Measurements from ENCODE around the gene ZNF19. TPM values are rescaled to one million over a fixed set of nuclear protein-coding genes. Genes with fewer than 3 reads are reported as not detected.

ZNF19 gene
- total and polyA plus RNA-seq, 9 of the 15 experiments (the other 6 are each of a cell fraction or from before 2014, with no cell fraction given), result 1.2 to 2.8 (median 1.8) TPM

GRCh38 chr16:71532366-71532765 is 43.2 kb upstream of the ZNF19 start:
- Histone ChIP-seq H3K4me1 (replicated peaks in 1 of 2; ENCODE audit: control insufficient read depth in 2 of 2, insufficient read depth in 2 of 2, low read length in 2 of 2) (no peaks in the 10 kb centered on the region), H3K9ac (ENCODE audit: insufficient read depth in 1 of 2, low read depth in 2 of 2, low read length in 2 of 2) (no peak overlapping the region), H3K4me2 (ENCODE audit: insufficient read depth, low read length) (no peak overlapping the region), H2AFZ (ENCODE audit: low read depth, low read length) (no peak overlapping the region), H4K20me1 (replicated peaks; ENCODE audit: control insufficient read depth, insufficient read depth, low read length) (no peaks in the 10 kb centered on the region), H3K9me3 (replicated peaks; ENCODE audit: control insufficient read depth, insufficient read depth, low read depth, low read length) (no peaks in the 10 kb centered on the region), H3K36me3 (ENCODE audit: control insufficient read depth, insufficient read depth, low read length) (no peaks in the 10 kb centered on the region), H3K4me3 (no peak overlapping the region), H3K9me1 (ENCODE audit: control insufficient read depth, insufficient read depth, low read length) (no peaks in the 10 kb centered on the region), H3K79me2 (ENCODE audit: control insufficient read depth, insufficient read depth, low read length) (no peaks in the 10 kb centered on the region), H3K27ac (ENCODE audit: extremely low read depth, low read depth, low read length) (no peak overlapping the region), H3K27me3 (ENCODE audit: control insufficient read depth in 2 of 2, insufficient read depth in 2 of 2, low read length in 2 of 2) (peaks cover 10 to 38% of the 10 kb centered on the region in 2 experiments)
- BruUV-seq (replicated peaks), result no TSS peak
- ChIA-PET CTCF (ENCODE audit: low intra/inter-chr PET ratio) (no interaction called here), POLR2A (no interaction called here)
- DNase-seq (ENCODE audit: extremely low read depth in 1 of 4, low spot score in 3 of 4), result no peak
- in situ Hi-C loops (cut with MboI) (no loop called here), intact Hi-C loops (cut with micrococcal nuclease) (no loop called here)
- no peak for TF ChIP-seq CTCF (IDR thresholded peaks at IDR 0.05 in 2 of 3, conservative IDR thresholded peaks at IDR 0.05 in 1 of 3; ENCODE audit: insufficient read depth in 2 of 3, low read depth in 1 of 3, low read length in 3 of 3)
- TF ChIP-seq IFI16 (CRISPR knock-in tag; IDR thresholded peaks at IDR 0.05), result no peak
- TF ChIP-seq ZBTB49 (CRISPR knock-in tag; IDR thresholded peaks at IDR 0.05; ENCODE audit: borderline replicate concordance), result no peak
- TF ChIP-seq E2F3 (CRISPR knock-in tag; IDR thresholded peaks at IDR 0.05), result no peak
- TF ChIP-seq, protein P1, sequence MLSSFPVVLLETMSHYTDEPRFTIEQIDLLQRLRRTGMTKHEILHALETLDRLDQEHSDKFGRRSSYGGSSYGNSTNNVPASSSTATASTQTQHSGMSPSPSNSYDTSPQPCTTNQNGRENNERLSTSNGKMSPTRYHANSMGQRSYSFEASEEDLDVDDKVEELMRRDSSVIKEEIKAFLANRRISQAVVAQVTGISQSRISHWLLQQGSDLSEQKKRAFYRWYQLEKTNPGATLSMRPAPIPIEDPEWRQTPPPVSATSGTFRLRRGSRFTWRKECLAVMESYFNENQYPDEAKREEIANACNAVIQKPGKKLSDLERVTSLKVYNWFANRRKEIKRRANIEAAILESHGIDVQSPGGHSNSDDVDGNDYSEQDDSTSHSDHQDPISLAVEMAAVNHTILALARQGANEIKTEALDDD (IDR thresholded peaks at IDR 0.05), result no peak
- TF ChIP-seq ZNF830 (CRISPR knock-in tag; IDR thresholded peaks at IDR 0.05), result no peak
- FAIRE-seq, result no peak
- ATAC-seq, result no peak
- WGBS (ENCODE audit: insufficient coverage, low coverage, missing lambda C conversion rate), result 0% methylated on average over 3 of the region's 3 CpGs
